ENCODE results near the gene ZNF708.
"Not testable (repeated sequence)": the region's sequence is repeated elsewhere in the genome, so short reads cannot be mapped to it uniquely, and the experiment has no call there.

The ZNF708 gene

GRCh38 chr19:21314676-21315075 lies 14.5 kb downstream of the ZNF708 start:
- peaks cover 14% of the 10 kb centered on the region; the same call in 1 of the 2 replicates for H4K20me1 ChIP-seq (ENCODE audit: insufficient read depth, low read length)
- no peak overlapping the region for H3K9ac ChIP-seq (ENCODE audit: low read length)
- no peak overlapping the region for H3K4me3 ChIP-seq (ENCODE audit: low read length)
- no peak for TF ChIP-seq EZH2phosphoT487 (IDR thresholded peaks at IDR 0.05; ENCODE audit: low read depth)
- no peak for TF ChIP-seq CTCF (IDR thresholded peaks at IDR 0.05; ENCODE audit: low read depth, low read length)
- H2AFZ ChIP-seq (ENCODE audit: low read depth, low read length) = no peak overlapping the region
- no peak overlapping the region for H3K4me2 ChIP-seq (ENCODE audit: low read length)
- H3K27ac ChIP-seq (ENCODE audit: low read length) = no peak overlapping the region
- H3K27me3 ChIP-seq (ENCODE audit: low read depth, low read length) = no peaks in the 10 kb centered on the region
- peaks cover 73% of the 10 kb centered on the region for H3K79me2 ChIP-seq (ENCODE audit: low read length)
- peaks cover 13% of the 10 kb centered on the region; the same call in 1 of the 2 replicates for H3K9me3 ChIP-seq (ENCODE audit: insufficient read depth, low read length)
- H3K36me3 ChIP-seq (replicated peaks; ENCODE audit: low read depth, low read length) = peaks cover 66% of the 10 kb centered on the region
- H3K4me1 ChIP-seq (ENCODE audit: low read length) = no peaks in the 10 kb centered on the region

DNA sequence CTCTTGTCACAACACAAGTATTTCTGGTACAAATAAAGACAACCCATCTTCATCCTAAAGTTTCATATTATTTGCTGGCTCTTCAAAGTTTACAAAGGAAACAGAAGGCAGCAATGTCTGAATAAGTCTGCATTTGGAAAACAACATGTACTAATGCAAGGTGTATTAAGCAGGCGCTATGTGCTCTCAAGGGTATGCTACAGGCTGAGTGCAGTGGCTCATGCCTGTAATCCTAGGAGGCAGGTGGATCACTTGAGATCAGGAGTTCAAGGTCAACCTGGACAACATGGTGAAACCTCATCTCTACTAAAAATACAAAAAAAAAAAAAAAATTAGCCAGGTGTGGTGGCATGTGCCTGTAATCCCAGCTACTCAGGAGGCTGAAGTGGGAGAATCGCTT lies 16.4 kb downstream of the ZNF708 start:
- H3K4me3 ChIP-seq (ENCODE audit: low read length); H3K27ac ChIP-seq (ENCODE audit: low read length): not testable (repeated sequence)
- H3K79me2 ChIP-seq (ENCODE audit: low read length) = peaks cover 58% of the 10 kb centered on the region

DNA sequence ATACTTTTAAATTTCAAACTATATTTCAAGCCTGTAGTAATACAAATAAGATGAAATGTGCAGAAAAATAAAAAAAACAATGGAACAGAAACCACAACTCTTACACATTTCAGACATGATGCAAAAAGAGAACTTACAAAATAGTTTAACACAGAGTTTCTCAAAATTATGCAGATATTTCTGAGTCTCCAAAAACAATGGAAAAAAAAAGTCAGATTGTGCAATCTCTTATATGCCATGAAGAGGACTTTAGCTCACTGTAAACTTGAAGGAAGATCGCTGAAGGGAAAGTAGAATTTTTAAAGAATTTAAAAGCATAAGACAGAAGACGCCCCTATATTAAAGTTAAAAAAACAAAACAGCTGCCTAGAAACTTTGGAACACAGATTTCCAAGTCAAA lies 20.4 kb downstream of the ZNF708 start:
- H3K4me2 ChIP-seq (ENCODE audit: low read length) = no peak overlapping the region
- H3K4me1 ChIP-seq (ENCODE audit: low read length) = no peaks in the 10 kb centered on the region
- H3K27me3 ChIP-seq (ENCODE audit: low read depth, low read length) = no peaks in the 10 kb centered on the region
- H3K27ac ChIP-seq (ENCODE audit: low read length) = no peak overlapping the region
- H4K20me1 ChIP-seq (ENCODE audit: insufficient read depth, low read length) = peaks cover 4% of the 10 kb centered on the region; the same call in 1 of the 2 replicates
- peaks cover 61% of the 10 kb centered on the region for H3K36me3 ChIP-seq (replicated peaks; ENCODE audit: low read depth, low read length)
- no peak overlapping the region for H3K4me3 ChIP-seq (ENCODE audit: low read length)
- no peak for TF ChIP-seq CTCF (IDR thresholded peaks at IDR 0.05; ENCODE audit: low read depth, low read length)
- no peak for TF ChIP-seq EZH2phosphoT487 (IDR thresholded peaks at IDR 0.05; ENCODE audit: low read depth)
- H2AFZ ChIP-seq (ENCODE audit: low read depth, low read length) = no peak overlapping the region
- 0 out of 2 replicates have a peak, but pooled peaks cover 4% of the 10 kb centered on the region for H3K9me3 ChIP-seq (ENCODE audit: insufficient read depth, low read length)
- no peak overlapping the region for H3K9ac ChIP-seq (ENCODE audit: low read length)
- peaks cover 25% of the 10 kb centered on the region for H3K79me2 ChIP-seq (ENCODE audit: low read length)

More for the DNA sequence above, 16.4 kb downstream of the ZNF708 start:
- not testable (repeated sequence) for H3K4me2 ChIP-seq (ENCODE audit: low read length); H3K9me3 ChIP-seq (ENCODE audit: insufficient read depth, low read length); H3K27me3 ChIP-seq (ENCODE audit: low read depth, low read length); H3K9ac ChIP-seq (ENCODE audit: low read length); H2AFZ ChIP-seq (ENCODE audit: low read depth, low read length); H3K4me1 ChIP-seq (ENCODE audit: low read length)
- Histone ChIP-seq H4K20me1 (ENCODE audit: insufficient read depth, low read length) (peaks cover 14% of the 10 kb centered on the region; the same call in 1 of the 2 replicates), H3K36me3 (replicated peaks; ENCODE audit: low read depth, low read length) (peaks cover 60% of the 10 kb centered on the region)

DNA sequence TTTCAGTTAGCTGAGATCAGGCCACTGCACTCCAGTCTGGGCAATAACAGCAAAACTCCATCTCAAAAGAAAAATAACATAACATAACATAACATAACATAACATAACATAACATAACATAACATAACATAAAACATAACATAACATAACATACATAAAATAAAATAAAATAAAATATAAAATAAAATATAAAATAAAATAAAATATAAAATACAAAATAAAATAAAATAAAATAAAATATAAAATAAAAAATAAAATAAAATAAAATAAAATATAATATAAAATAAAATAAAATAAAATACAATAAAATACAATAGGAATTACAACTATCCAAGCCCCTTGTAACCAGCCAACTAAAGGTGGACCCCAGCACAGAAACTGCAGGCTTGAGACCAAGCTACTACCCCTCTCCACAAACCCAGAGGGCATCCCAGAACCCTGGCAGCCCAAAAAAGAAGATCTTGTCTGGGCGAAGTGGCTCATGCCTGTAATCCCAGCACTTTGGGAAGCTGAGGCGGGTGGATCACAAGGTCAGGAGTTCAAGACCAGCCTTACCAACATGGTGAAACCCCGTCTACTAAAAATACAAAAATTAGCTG lies 22.2 kb downstream of the ZNF708 start:
- H3K79me2 ChIP-seq (ENCODE audit: low read length); H3K9ac ChIP-seq (ENCODE audit: low read length); H3K4me3 ChIP-seq (ENCODE audit: low read length); H2AFZ ChIP-seq (ENCODE audit: low read depth, low read length); H3K27ac ChIP-seq (ENCODE audit: low read length); H3K9me3 ChIP-seq (ENCODE audit: insufficient read depth, low read length); H3K4me2 ChIP-seq (ENCODE audit: low read length); H3K27me3 ChIP-seq (ENCODE audit: low read depth, low read length); H3K4me1 ChIP-seq (ENCODE audit: low read length); H4K20me1 ChIP-seq (ENCODE audit: insufficient read depth, low read length): not testable (repeated sequence)
- H3K36me3 ChIP-seq (replicated peaks; ENCODE audit: low read depth, low read length) = peaks cover 61% of the 10 kb centered on the region

- H3K27me3 ChIP-seq (ENCODE audit: low read depth, low read length); H4K20me1 ChIP-seq (ENCODE audit: insufficient read depth, low read length); H3K4me1 ChIP-seq (ENCODE audit: low read length); H3K4me2 ChIP-seq (ENCODE audit: low read length); H3K9ac ChIP-seq (ENCODE audit: low read length); H3K4me3 ChIP-seq (ENCODE audit: low read length); H3K27ac ChIP-seq (ENCODE audit: low read length); H2AFZ ChIP-seq (ENCODE audit: low read depth, low read length); H3K79me2 ChIP-seq (ENCODE audit: low read length): not testable (repeated sequence)
- H3K9me3 ChIP-seq (ENCODE audit: insufficient read depth, low read length) = peaks cover 38% of the 10 kb centered on the region; the same call in 1 of the 2 replicates
- peaks cover 76% of the 10 kb centered on the region for H3K36me3 ChIP-seq (replicated peaks; ENCODE audit: low read depth, low read length)
These were observed 35.4 kb downstream of the ZNF708 start for GRCh38 chr19:21293768-21294167.
